ENCODE results near the gene SRGAP3.

DNA sequence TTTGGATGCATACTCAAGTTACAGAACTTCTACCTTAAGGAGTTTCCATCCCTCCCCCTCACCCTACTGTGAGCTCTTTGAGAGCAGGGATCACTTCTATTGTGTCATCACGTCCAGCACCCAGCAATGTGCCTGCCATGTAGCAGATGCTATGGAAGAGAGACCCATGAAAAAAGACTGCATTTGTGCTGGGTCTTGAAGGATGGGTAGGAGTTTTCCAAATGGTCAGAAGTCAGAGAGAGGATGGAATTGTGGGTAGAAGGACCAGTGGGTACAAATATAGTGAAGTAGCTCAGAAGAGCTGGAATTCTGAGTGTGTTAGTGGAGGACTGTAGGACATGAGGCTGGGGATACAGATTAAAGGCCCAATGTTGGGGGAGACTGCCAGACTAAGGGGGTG, 141.7 kb downstream of the SRGAP3 start:
- TF ChIP-seq, protein P1, sequence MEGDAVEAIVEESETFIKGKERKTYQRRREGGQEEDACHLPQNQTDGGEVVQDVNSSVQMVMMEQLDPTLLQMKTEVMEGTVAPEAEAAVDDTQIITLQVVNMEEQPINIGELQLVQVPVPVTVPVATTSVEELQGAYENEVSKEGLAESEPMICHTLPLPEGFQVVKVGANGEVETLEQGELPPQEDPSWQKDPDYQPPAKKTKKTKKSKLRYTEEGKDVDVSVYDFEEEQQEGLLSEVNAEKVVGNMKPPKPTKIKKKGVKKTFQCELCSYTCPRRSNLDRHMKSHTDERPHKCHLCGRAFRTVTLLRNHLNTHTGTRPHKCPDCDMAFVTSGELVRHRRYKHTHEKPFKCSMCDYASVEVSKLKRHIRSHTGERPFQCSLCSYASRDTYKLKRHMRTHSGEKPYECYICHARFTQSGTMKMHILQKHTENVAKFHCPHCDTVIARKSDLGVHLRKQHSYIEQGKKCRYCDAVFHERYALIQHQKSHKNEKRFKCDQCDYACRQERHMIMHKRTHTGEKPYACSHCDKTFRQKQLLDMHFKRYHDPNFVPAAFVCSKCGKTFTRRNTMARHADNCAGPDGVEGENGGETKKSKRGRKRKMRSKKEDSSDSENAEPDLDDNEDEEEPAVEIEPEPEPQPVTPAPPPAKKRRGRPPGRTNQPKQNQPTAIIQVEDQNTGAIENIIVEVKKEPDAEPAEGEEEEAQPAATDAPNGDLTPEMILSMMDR (IDR thresholded peaks at IDR 0.05) = no peak
- no peak for TF ChIP-seq ZFX (IDR thresholded peaks at IDR 0.05; ENCODE audit: borderline replicate concordance)
